Pancreas (tissue), 10 donors: ENCODE measurements around the gene CHIA. TPM values are rescaled to one million over a fixed set of nuclear protein-coding genes. Genes with fewer than 3 reads are reported as not detected.

Source experiments
- ATAC-seq, 4 donors: fragments of 200-7000 bp; cut with Tn5 transposase; one replicate each; pipeline versions ENCODE4 v1.8.0 to v1.9.1; 2020; ENCODE audit warnings: mild to moderate bottlenecking in 4 of 4, moderate library complexity in 4 of 4
- DNase-seq, 6 donors: peaks; one replicate each; pipeline ENCODE4 v3.0.0-alpha.2; 2020
- FAIRE-seq: peaks from 2 replicates; lab custom pipeline; 2012; peaks lifted over from hg19 to GRCh38; lab: Jason Lieb, UNC
- H3K27ac ChIP-seq, 4 donors: fragments of 200-600 bp; sonication (generic); 1 replicate in 3 of 4; 2 replicates in 1 of 4; pipeline versions ENCODE4 v1.5.0 to v1.8.0; 2020
- H3K27me3 ChIP-seq, 4 donors: fragments of 200-600 bp; one replicate each; pipeline ENCODE4 v1.8.0; 2021
- H3K36me3 ChIP-seq, 3 donors: fragments of 200-600 bp; sonication (generic) in 1 of 3; one replicate each; pipeline versions ENCODE4 v1.5.0 to v1.8.0; 2020 to 2021
- H3K4me1 ChIP-seq, 3 donors: fragments of 200-600 bp; one replicate each; pipeline ENCODE4 v1.8.0; 2021
- H3K4me3 ChIP-seq, 4 donors: fragments of 200-600 bp; sonication (generic) in 2 of 4; one replicate each; pipeline versions ENCODE4 v1.5.0 to v1.8.0; 2020 to 2021
- H3K9me3 ChIP-seq, 4 donors: fragments of 200-600 bp; one replicate each; pipeline ENCODE4 v1.8.0; 2021
- CTCF ChIP-seq, 4 donors: fragments of 200-600 bp; sonication (generic) in 3 of 4; IDR thresholded peaks; one replicate each; pipeline versions ENCODE4 v1.5.0 to v1.8.0; 2021; ENCODE audit warnings: antibody characterized with exemption in 4 of 4
- WGBS, 2 donors: extraction: QIAGEN DNeasy Blood & Tissue Kit; methylation state at CpG; one replicate each; pipeline ENCODE4 v1.1.7; 2013; 5-methylcytosine and 5-hydroxymethylcytosine counted together
- intact Hi-C, 3 donors: fragments of 100-400 bp; cut with DNase I; formaldehyde crosslinking; loops; one replicate each; pipeline versions ENCODE4 v1.11.1 to v1.14.2; 2022
- polyA plus RNA-seq, 2 donors: library from polyadenylated mRNA; stranded (reverse); fragments of 200-250 nt; gene quantifications; one replicate each; pipeline ENCODE4 v1.2.3, GENCODE V29; 2013
- total RNA-seq, 6 donors: library from RNA; stranded (reverse); fragmentation: NEBNext Ultra II Directional in 4 of 6; extraction: Animal tissue kit (Norgen Biotek cat#: 25700) in 4 of 6; gene quantifications; one replicate each; pipeline versions ENCODE4 v1.2.1 to v1.2.4, GENCODE V29; 2021 to 2023
- donor health status: healthy with polysubstance abuse.
- donor health status: DM: no; HTN: no; CAD: no; lungs with moderate emphysema.
- donor health status: DM: no; HTN: no; CAD: no.
- donor health status: control.
- donor health status: control.
- donor health status: Bipolar disorder and iron deficiency.
- donor health status: DM: yes; HTN: yes; CAD: no.
- donor health status: DM: no; HTN: no; CAD: no.
- donor health status: DM: no; HTN: no; CAD: no.
- donor health status: DM: yes; HTN: yes; CAD: no.

Gene CHIA
- total and polyA plus RNA-seq, 8 donors = 0.05 TPM; not detected in 7

DNA sequence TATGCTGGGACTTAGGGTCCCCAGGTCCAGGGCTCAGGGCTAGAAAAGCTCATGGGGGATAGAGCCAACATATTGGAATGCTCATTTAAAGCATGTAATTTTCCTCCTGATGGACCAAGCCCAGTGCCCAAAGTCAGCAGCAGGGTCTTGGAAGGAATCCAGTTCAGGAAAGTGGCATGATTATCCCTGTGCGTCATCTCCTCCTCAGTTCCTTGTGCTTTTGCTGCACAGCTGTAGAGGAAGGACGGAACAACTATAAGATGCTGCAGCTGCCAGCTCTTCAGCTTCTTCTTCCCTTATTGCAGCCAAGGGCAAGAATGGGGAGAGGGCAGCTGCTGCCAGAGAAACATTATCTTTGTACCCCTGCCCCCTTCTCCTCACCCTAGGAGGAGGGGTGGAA lies 78.5 kb downstream of the CHIA start:
- Histone ChIP-seq H3K9me3 (no peaks in the 10 kb centered on the region), H3K4me3 (peak overlapping the region in 1 of 4 donors; percentile 9), H3K27ac (peak overlapping the region in 1 of 4 donors; percentile 29), H3K4me1 (peaks cover 5 to 12% (median 7%) of the 10 kb centered on the region in 3 donors), H3K36me3 (no peaks in the 10 kb centered on the region), H3K27me3 (no peaks in the 10 kb centered on the region)
- 29 to 30% methylated on average over 2 of the region's 2 CpGs for WGBS, 2 donors
- ATAC-seq = peak; percentile 52 to 76 (median 64)
- FAIRE-seq = no peak
- TF ChIP-seq CTCF (IDR thresholded peaks at IDR 0.05) = no peak
- intact Hi-C loops = no loop called here
- DNase-seq = peak in 2 of 6 donors; percentile 26 to 34

DNA sequence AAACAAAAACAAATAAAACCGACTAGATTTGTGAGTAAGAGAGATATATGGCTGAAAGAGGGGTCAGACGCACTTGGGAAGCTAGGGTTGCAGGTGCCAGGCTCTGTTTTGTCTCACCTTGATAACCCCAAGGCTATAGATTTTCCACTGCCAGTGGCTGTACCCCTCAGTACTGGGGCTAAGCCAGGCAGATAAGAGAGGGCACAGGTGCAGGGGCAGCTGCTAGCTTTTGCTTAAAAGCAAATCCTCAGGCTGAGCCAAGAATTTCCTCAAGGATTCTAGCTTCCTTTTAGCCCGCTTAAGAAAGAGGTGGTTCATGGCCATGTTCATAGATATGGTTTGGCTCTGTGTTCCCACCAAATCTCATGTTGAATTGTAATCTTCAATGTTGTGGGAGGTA lies 79.0 kb downstream of the CHIA start:
- Histone ChIP-seq H3K27me3 (no peaks in the 10 kb centered on the region), H3K27ac (peak overlapping the region in 1 of 4 donors; percentile 29), H3K4me3 (peak overlapping the region in 1 of 4 donors; percentile 9), H3K9me3 (no peaks in the 10 kb centered on the region), H3K4me1 (peaks cover 7 to 12% (median 8%) of the 10 kb centered on the region in 3 donors), H3K36me3 (no peaks in the 10 kb centered on the region)
- ATAC-seq = peak; percentile 84 to 94 (median 92)
- no peak for TF ChIP-seq CTCF (IDR thresholded peaks at IDR 0.05)
- FAIRE-seq = no peak
- DNase-seq = peak in 5 of 6 donors; percentile 52 to 75 (median 64)
- 19 to 24% methylated on average over 3 of the region's 3 CpGs for WGBS, 2 donors
- intact Hi-C loops = no loop called here

Other genes with a start within 250 kb of the CHIA start
- 10 to 100 TPM; 10.2 to 32.2 (median 16.7) TPM for gene DRAM2, start 150.8 kb upstream of the CHIA start, total RNA-seq
- 10 to 100 TPM; 14.1 to 19.1 TPM for gene DRAM2, start 150.8 kb upstream of the CHIA start, polyA plus RNA-seq
- 10 to 100 TPM; 10.5 to 23.8 (median 13.5) TPM for gene CEPT1, start 150.6 kb upstream of the CHIA start, total RNA-seq
- 10 to 100 TPM in 1 of 2 donors, 1 to 10 TPM in 1; 8.5 to 14.0 TPM for gene CEPT1, start 150.6 kb upstream of the CHIA start, polyA plus RNA-seq
- 10 to 100 TPM in 5 of 6 donors, 1 to 10 TPM in 1; 8.0 to 30.4 (median 15.9) TPM for gene DENND2D, start 90.2 kb upstream of the CHIA start, total RNA-seq
- 10 to 100 TPM; 21.1 to 27.7 TPM for gene DENND2D, start 90.2 kb upstream of the CHIA start, polyA plus RNA-seq
- 1 to 10 TPM in 1 of 6 donors, under 1 TPM in 2, not detected in 3; 0.66 to 1.2 (median 0.95) TPM for gene CHI3L2, start 63.1 kb upstream of the CHIA start, total RNA-seq
- under 1 TPM; 0.07 to 0.30 TPM for gene CHI3L2, start 63.1 kb upstream of the CHIA start, polyA plus RNA-seq
- gene OVGP1, start 136.9 kb downstream of the CHIA start, total RNA-seq = under 1 TPM; 0.28 to 0.65 (median 0.49) TPM
- 1 to 10 TPM; 1.6 to 3.8 TPM for gene OVGP1, start 136.9 kb downstream of the CHIA start, polyA plus RNA-seq
- 10 to 100 TPM in 2 of 6 donors, 1 to 10 TPM in 4; 4.8 to 13.9 (median 9.3) TPM for gene WDR77, start 158.4 kb downstream of the CHIA start, total RNA-seq
- 10 to 100 TPM; 10.6 to 15.2 TPM for gene WDR77, start 158.4 kb downstream of the CHIA start, polyA plus RNA-seq
- gene ATP5PB, start 158.6 kb downstream of the CHIA start, total RNA-seq = 100 to 1,000 TPM in 2 of 6 donors, 10 to 100 TPM in 4; 56.3 to 103 (median 89.2) TPM
- 100 to 1,000 TPM in 1 of 2 donors, 10 to 100 TPM in 1; 71.5 to 138 TPM for gene ATP5PB, start 158.6 kb downstream of the CHIA start, polyA plus RNA-seq
- 1 to 10 TPM; 1.4 to 9.0 (median 2.0) TPM for gene C1orf162, start 183.1 kb downstream of the CHIA start, total RNA-seq
- 10 to 100 TPM in 1 of 2 donors, 1 to 10 TPM in 1; 9.0 to 14.6 TPM for gene C1orf162, start 183.1 kb downstream of the CHIA start, polyA plus RNA-seq
- gene ADORA3, start 212.8 kb downstream of the CHIA start, total RNA-seq = 1 to 10 TPM in 3 of 6 donors, under 1 TPM in 3; 0.32 to 7.3 (median 1.1) TPM
- gene ADORA3, start 212.8 kb downstream of the CHIA start, polyA plus RNA-seq = 1 to 10 TPM; 1.1 to 1.2 TPM
- gene TMIGD3, start 212.8 kb downstream of the CHIA start, total RNA-seq = 1 to 10 TPM in 2 of 6 donors, under 1 TPM in 2, not detected in 2; 0.25 to 3.7 (median 1.2) TPM
- gene TMIGD3, start 212.8 kb downstream of the CHIA start, polyA plus RNA-seq = 1 to 10 TPM in 1 of 2 donors, under 1 TPM in 1; 0.42 to 1.7 TPM